GM10847 (cell line): ENCODE data around the gene NAALADL2.

Experiments used
- POLR2A ChIP-seq: IDR thresholded peaks from 2 replicates; pipeline ENCODE4 v1.6.1; 2011; ENCODE audit not compliant: insufficient read length; ENCODE audit errors: extremely low read depth

NAALADL2 gene

DNA sequence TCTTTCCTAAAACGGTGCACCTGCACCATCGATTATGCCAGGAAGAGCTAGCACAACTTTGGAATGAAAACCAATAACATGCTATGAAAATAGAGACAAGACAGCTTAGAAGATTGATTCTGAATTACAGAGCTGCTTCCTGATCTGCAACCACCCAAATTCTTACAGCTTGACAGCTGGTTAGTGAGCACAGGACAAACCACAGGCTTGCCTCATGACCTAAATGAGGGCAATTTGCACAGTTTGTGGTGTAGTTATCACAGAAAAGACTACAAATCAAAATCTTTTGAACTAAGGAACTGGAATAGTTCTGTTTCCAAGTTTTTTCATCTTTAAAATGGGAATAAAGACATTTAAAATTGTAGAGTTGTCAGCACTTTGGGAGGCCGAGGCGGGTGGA, 533.5 kb downstream of the NAALADL2 start:
- TF ChIP-seq POLR2A = no peak

GRCh38 chr3:175397372-175397771, 538.2 kb downstream of the NAALADL2 start:
- TF ChIP-seq POLR2A = no peak

DNA sequence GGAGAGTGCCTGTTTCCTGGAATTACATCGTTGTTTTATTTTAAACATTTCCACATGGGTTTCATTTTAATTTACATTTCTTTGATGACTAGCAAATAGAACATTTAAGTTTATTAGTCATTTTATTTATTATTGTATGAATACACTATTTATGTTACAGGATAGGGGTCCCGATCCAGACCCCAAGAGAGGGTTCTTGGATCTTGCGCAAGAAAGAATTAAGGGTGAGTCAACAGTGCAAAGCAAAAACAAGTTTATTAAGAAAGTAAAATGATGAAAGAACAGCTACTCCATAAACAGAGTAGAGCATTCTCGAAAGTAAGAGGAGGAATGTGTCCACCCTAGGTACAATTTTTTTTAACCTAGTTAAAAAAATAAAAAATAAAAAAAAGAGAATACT, 539.5 kb downstream of the NAALADL2 start:
- no peak for TF ChIP-seq POLR2A

DNA sequence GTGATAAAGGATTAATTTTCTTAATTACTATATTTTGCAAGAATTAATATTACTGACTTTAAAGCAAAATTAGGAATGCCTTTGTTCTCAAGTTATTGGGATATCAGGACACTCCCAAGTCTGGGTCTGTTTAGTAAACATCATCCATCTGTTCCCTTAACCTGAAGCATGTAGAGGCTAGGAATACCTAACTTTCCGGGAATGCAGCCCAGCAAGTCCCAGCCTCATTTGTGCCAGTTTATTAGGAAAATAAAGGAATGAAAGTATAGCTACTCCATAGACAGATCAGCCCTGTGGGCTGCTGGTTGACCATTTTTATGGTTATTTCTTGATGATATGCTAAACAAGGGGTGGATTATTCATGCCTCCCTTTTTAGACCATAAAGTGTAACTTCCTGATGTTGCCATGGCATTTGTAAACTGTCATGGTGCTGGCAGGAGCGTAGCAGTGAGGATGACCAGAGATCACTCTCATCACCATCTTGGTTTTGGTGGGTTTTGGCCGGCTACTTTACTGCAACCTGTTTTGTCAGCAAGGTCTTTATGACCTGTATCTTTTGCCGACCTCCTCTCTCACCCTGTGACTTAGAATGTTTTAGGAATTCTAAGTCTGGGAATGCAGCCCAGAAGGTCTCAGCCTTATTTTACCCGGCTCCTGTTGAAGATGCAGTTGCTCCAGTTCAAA, 540.2 kb downstream of the NAALADL2 start:
- TF ChIP-seq POLR2A = no peak

GRCh38 chr3:175404027-175404426, 544.9 kb downstream of the NAALADL2 start:
- TF ChIP-seq POLR2A = no peak

DNA sequence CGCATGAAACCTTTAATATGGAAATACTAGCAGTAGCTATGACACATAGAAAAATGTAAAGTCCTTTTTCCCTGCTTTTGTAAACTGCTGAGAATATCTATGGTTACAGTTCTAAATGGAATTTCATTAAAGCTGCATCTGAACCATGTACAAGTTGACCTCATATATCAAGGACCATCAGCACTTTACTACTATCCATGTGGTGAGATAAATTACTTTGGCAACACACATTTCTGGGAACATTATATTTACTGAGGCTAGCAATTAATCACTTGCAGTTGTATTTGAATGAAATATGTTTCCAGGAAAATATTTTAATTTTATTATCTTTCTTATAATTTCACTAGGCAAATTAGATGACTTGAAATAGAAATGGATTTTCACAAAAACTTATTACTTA, 545.5 kb downstream of the NAALADL2 start:
- no peak for TF ChIP-seq POLR2A

GRCh38 chr3:175410251-175410650, 551.1 kb downstream of the NAALADL2 start:
- no peak for TF ChIP-seq POLR2A

- no peak for TF ChIP-seq POLR2A
Observed at GRCh38 chr3:175411405-175411804, 552.3 kb downstream of the NAALADL2 start.

DNA sequence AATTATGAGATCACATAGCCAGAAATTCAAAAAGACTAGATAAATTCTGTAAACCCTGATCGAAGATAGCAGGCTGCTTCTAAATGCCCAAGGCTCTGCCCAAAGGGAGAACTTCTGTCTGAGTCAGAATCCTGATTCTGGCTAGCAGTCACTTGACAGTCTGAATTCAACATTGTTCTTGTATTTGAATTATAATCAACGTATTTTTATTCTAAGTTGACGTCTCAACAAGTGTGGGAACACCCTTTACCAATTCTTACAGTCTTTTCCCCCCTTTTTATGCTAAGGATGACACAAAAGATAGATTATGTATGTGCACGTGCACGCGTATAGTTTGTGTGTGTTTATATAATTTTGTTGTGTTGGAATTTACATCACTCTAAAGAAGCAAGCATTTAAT, 552.8 kb downstream of the NAALADL2 start:
- no peak for TF ChIP-seq POLR2A

DNA sequence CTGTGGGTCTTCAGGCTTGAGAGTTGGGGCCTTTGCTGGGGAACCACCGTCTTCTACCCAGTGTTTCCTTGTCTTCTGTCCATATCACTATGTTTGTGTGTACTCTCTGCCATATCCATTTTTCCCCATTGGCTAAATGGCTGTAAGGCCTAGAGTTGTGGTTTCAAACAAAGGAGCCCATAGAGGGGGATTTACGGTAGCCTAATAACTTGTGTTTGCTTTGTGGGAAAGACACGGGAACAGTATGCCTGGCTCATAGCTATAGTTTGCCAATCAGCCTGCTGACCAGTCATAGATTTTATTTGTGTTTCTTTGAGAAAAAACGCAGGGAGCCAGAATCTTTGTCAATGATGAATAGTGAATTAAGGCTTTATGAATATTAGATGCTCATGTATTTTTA, 554.8 kb downstream of the NAALADL2 start:
- TF ChIP-seq POLR2A = no peak

- TF ChIP-seq POLR2A = no peak
Observed at GRCh38 chr3:175416600-175416999, 557.5 kb downstream of the NAALADL2 start.

- TF ChIP-seq POLR2A = no peak
Observed at GRCh38 chr3:175417426-175417825, 558.3 kb downstream of the NAALADL2 start.

- TF ChIP-seq POLR2A = no peak
Observed at GRCh38 chr3:175421902-175422301, 562.8 kb downstream of the NAALADL2 start.

DNA sequence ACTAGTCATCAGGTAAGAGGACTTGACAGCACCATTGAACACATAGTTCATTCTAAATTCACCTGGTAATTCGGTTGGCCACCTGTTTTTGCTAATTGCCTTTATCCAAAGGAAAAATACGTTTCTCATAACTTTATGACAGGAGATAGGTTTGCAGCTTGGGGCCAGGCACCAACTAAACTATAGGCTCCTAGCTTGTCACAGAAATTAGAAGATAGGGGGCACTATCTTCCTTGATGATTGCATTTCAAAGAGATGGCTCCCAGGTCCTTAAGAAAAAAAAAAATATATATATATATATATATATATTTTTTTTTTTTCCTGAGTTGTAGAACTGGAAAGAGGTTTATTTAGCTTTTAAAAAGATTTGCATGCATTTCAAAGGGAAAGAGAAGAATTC, 563.6 kb downstream of the NAALADL2 start:
- TF ChIP-seq POLR2A = no peak

GRCh38 chr3:175426805-175427204, 567.7 kb downstream of the NAALADL2 start:
- no peak for TF ChIP-seq POLR2A

- TF ChIP-seq POLR2A = no peak
Observed at GRCh38 chr3:175428466-175428865, 569.3 kb downstream of the NAALADL2 start.
